ENCODE results near the gene IL1RL2.

The IL1RL2 gene

GRCh38 chr2:102197389-102198137 lies 10.7 kb downstream of the IL1RL2 start:
- no CpG with 5 or more reads among the region's 5 CpGs for WGBS (ENCODE audit: insufficient coverage, insufficient read length)
- no peak for DNase-seq (ENCODE audit: low read depth, low spot score)
- no peaks in the 10 kb centered on the region for H3K36me3 ChIP-seq (ENCODE audit: control insufficient read depth, insufficient read depth, low read length)
- H3K27me3 ChIP-seq (ENCODE audit: control insufficient read depth, insufficient read depth, low read length), result no peaks in the 10 kb centered on the region
- H3K9me3 ChIP-seq (ENCODE audit: control insufficient read depth, insufficient read depth, low read length), result no peaks in the 10 kb centered on the region
- no peak overlapping the region for H3K4me3 ChIP-seq (ENCODE audit: low read length)
- H3K27ac ChIP-seq (ENCODE audit: low read length), result no peak overlapping the region
- H3K4me1 ChIP-seq (ENCODE audit: control insufficient read depth, insufficient read depth, low read length), result no peaks in the 10 kb centered on the region

- WGBS (ENCODE audit: insufficient coverage, insufficient read length), result no CpG with 5 or more reads among the region's 1 CpG
- Histone ChIP-seq H3K36me3 (ENCODE audit: control insufficient read depth, insufficient read depth, low read length) (no peaks in the 10 kb centered on the region), H3K9me3 (ENCODE audit: control insufficient read depth, insufficient read depth, low read length) (no peaks in the 10 kb centered on the region), H3K4me1 (ENCODE audit: control insufficient read depth, insufficient read depth, low read length) (no peaks in the 10 kb centered on the region), H3K4me3 (ENCODE audit: low read length) (no peak overlapping the region), H3K27ac (ENCODE audit: low read length) (no peak overlapping the region), H3K27me3 (ENCODE audit: control insufficient read depth, insufficient read depth, low read length) (no peaks in the 10 kb centered on the region)
- no peak for DNase-seq (ENCODE audit: low read depth, low spot score)
These were observed 13.7 kb downstream of the IL1RL2 start for GRCh38 chr2:102200539-102200938.

DNA sequence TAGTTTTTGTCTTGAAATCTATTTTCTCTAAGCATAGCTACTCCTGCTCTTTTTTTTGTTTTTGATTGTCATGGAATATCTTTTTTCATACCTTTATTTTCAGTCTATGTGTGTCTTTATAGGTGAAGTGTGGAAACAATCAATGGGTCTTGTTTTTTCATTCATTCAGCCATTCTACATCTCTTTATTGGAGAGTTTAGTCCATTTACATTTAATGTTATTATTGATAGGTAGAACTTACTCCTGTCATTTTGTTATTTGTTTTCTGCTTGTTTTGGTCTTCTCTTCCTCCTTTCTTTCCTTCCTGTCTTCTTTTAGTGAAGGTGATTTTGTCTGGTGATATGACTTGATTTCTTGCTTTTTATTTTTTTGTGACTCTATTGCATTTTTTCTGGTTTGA lies 17.8 kb downstream of the IL1RL2 start:
- Histone ChIP-seq H3K27ac (ENCODE audit: low read length) (no peak overlapping the region), H3K27me3 (ENCODE audit: control insufficient read depth, insufficient read depth, low read length) (no peaks in the 10 kb centered on the region), H3K9me3 (ENCODE audit: control insufficient read depth, insufficient read depth, low read length) (no peaks in the 10 kb centered on the region), H3K4me1 (ENCODE audit: control insufficient read depth, insufficient read depth, low read length) (no peaks in the 10 kb centered on the region), H3K36me3 (ENCODE audit: control insufficient read depth, insufficient read depth, low read length) (no peaks in the 10 kb centered on the region), H3K4me3 (ENCODE audit: low read length) (no peak overlapping the region)
- no peak for DNase-seq (ENCODE audit: low read depth, low spot score)

DNA sequence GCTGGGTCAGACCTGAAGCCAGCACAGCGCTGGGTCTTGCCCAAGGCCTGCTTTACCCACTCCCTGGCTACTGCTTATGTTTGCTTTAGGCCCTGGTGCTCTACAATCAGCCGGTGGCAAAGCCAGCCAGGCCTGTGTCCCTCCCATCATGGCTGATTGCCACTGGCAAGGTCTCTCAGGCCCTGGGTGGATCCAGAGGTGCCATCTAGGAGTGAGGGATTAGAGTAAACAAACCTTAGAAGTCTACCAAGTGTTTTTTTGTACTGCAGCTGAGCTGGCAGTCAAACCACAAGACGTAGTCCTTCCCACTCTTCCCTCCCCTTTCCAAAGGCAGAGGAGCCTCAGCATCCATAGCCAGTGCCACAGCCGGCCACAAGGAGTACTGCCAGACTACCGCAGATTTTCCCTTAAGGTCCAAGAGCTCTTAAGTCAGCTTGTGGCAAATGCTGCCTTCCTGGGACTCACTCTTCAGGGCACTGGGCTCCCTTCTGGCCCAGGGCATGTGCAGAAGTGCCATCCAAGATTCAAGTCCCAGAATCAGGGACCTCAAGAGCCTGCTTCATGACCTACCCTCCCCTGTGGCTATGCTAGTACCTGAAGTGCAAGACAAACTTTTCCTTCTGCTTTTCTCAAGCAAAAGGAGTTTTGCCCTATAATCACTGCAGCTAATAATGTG lies 20.0 kb downstream of the IL1RL2 start:
- H3K27me3 ChIP-seq (ENCODE audit: control insufficient read depth, insufficient read depth, low read length), result no peaks in the 10 kb centered on the region
- H3K4me3 ChIP-seq (ENCODE audit: low read length), result no peak overlapping the region
- no peak for DNase-seq (ENCODE audit: low read depth, low spot score)
- no peaks in the 10 kb centered on the region for H3K36me3 ChIP-seq (ENCODE audit: control insufficient read depth, insufficient read depth, low read length)
- H3K27ac ChIP-seq (ENCODE audit: low read length), result no peak overlapping the region
- no peaks in the 10 kb centered on the region for H3K9me3 ChIP-seq (ENCODE audit: control insufficient read depth, insufficient read depth, low read length)
- WGBS (ENCODE audit: insufficient coverage, insufficient read length), result no CpG with 5 or more reads among the region's 5 CpGs
- no peaks in the 10 kb centered on the region for H3K4me1 ChIP-seq (ENCODE audit: control insufficient read depth, insufficient read depth, low read length)

DNA sequence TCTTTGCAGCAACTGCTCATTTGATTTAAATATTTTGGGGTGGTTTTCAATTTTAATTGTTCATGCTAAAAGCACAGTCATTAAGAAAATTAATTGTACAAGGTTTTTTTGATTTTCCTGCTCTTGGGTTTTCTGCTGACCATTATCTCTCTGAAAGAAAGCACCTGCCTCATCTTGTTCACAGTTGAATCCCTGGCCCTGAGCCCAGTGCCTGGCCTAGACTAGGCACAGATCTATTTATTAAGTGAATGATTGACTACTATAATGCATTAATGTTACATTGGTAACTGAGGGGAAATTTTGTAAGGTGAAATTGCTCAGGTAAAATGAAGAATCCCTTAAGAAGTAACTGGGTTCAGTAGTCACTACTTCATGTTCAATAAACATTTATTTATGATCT lies 22.0 kb downstream of the IL1RL2 start:
- Histone ChIP-seq H3K36me3 (ENCODE audit: control insufficient read depth, insufficient read depth, low read length) (no peaks in the 10 kb centered on the region), H3K9me3 (ENCODE audit: control insufficient read depth, insufficient read depth, low read length) (no peaks in the 10 kb centered on the region), H3K27ac (ENCODE audit: low read length) (no peak overlapping the region), H3K27me3 (ENCODE audit: control insufficient read depth, insufficient read depth, low read length) (no peaks in the 10 kb centered on the region), H3K4me3 (ENCODE audit: low read length) (no peak overlapping the region), H3K4me1 (ENCODE audit: control insufficient read depth, insufficient read depth, low read length) (no peaks in the 10 kb centered on the region)
- DNase-seq (ENCODE audit: low read depth, low spot score), result no peak

GRCh38 chr2:102209474-102209873 lies 22.7 kb downstream of the IL1RL2 start:
- no peak overlapping the region for H3K4me3 ChIP-seq (ENCODE audit: low read length)
- no peaks in the 10 kb centered on the region for H3K4me1 ChIP-seq (ENCODE audit: control insufficient read depth, insufficient read depth, low read length)
- WGBS (ENCODE audit: insufficient coverage, insufficient read length), result no CpG with 5 or more reads among the region's 1 CpG
- DNase-seq (ENCODE audit: low read depth, low spot score), result no peak
- H3K27ac ChIP-seq (ENCODE audit: low read length), result no peak overlapping the region
- no peaks in the 10 kb centered on the region for H3K27me3 ChIP-seq (ENCODE audit: control insufficient read depth, insufficient read depth, low read length)
- no peaks in the 10 kb centered on the region for H3K9me3 ChIP-seq (ENCODE audit: control insufficient read depth, insufficient read depth, low read length)
- H3K36me3 ChIP-seq (ENCODE audit: control insufficient read depth, insufficient read depth, low read length), result no peaks in the 10 kb centered on the region

DNA sequence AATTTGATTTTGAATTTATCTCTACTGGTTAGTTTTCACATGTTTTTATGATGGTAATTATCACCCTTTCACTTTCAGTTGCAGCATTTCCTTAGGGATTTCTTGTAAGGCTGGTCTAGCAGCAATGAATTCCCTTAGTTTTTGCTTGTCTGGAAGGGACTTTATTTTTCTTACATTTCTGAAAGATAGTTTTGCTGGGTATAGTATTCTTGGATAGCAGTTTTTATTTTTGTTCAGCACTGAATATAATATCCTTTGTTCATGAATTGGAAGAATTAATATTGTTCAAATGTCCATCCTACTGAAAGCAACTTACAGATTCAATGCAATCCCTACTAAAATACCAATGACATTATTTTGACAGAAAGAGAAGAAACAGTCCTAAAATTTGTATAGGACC lies 30.2 kb downstream of the IL1RL2 start:
- Histone ChIP-seq H3K9me3 (ENCODE audit: control insufficient read depth, insufficient read depth, low read length) (no peaks in the 10 kb centered on the region), H3K27me3 (ENCODE audit: control insufficient read depth, insufficient read depth, low read length) (no peaks in the 10 kb centered on the region), H3K4me3 (ENCODE audit: low read length) (no peak overlapping the region), H3K4me1 (ENCODE audit: control insufficient read depth, insufficient read depth, low read length) (no peaks in the 10 kb centered on the region), H3K27ac (ENCODE audit: low read length) (no peak overlapping the region), H3K36me3 (ENCODE audit: control insufficient read depth, insufficient read depth, low read length) (no peaks in the 10 kb centered on the region)
- no peak for DNase-seq (ENCODE audit: low read depth, low spot score)

- H3K9me3 ChIP-seq (ENCODE audit: control insufficient read depth, insufficient read depth, low read length), result no peaks in the 10 kb centered on the region
- H3K36me3 ChIP-seq (ENCODE audit: control insufficient read depth, insufficient read depth, low read length), result no peaks in the 10 kb centered on the region
- WGBS (ENCODE audit: insufficient coverage, insufficient read length), result no CpG with 5 or more reads among the region's 8 CpGs
- H3K4me3 ChIP-seq (ENCODE audit: low read length), result no peak overlapping the region
- DNase-seq (ENCODE audit: low read depth, low spot score), result no peak
- H3K27me3 ChIP-seq (ENCODE audit: control insufficient read depth, insufficient read depth, low read length), result no peaks in the 10 kb centered on the region
- no peak overlapping the region for H3K27ac ChIP-seq (ENCODE audit: low read length)
- no peaks in the 10 kb centered on the region for H3K4me1 ChIP-seq (ENCODE audit: control insufficient read depth, insufficient read depth, low read length)
These were observed 38.3 kb downstream of the IL1RL2 start for GRCh38 chr2:102224824-102225739.

GRCh38 chr2:102226171-102226570 lies 39.3 kb downstream of the IL1RL2 start:
- no peaks in the 10 kb centered on the region for H3K27me3 ChIP-seq (ENCODE audit: control insufficient read depth, insufficient read depth, low read length)
- DNase-seq (ENCODE audit: low read depth, low spot score), result no peak

GRCh38 chr2:102226612-102227391 lies 40.0 kb downstream of the IL1RL2 start:
- H3K9me3 ChIP-seq (ENCODE audit: control insufficient read depth, insufficient read depth, low read length), result no peaks in the 10 kb centered on the region
- H3K4me1 ChIP-seq (ENCODE audit: control insufficient read depth, insufficient read depth, low read length), result no peaks in the 10 kb centered on the region
- WGBS (ENCODE audit: insufficient coverage, insufficient read length), result 100% methylated on average over 2 of the region's 7 CpGs
- no peak for DNase-seq (ENCODE audit: low read depth, low spot score)
- H3K4me3 ChIP-seq (ENCODE audit: low read length), result no peak overlapping the region
- no peaks in the 10 kb centered on the region for H3K36me3 ChIP-seq (ENCODE audit: control insufficient read depth, insufficient read depth, low read length)
- no peaks in the 10 kb centered on the region for H3K27me3 ChIP-seq (ENCODE audit: control insufficient read depth, insufficient read depth, low read length)
- no peak overlapping the region for H3K27ac ChIP-seq (ENCODE audit: low read length)

More at GRCh38 chr2:102226171-102226570, 39.3 kb downstream of the IL1RL2 start:
- no peak overlapping the region for H3K4me3 ChIP-seq (ENCODE audit: low read length)
- no peaks in the 10 kb centered on the region for H3K9me3 ChIP-seq (ENCODE audit: control insufficient read depth, insufficient read depth, low read length)
- H3K27ac ChIP-seq (ENCODE audit: low read length), result no peak overlapping the region
- WGBS (ENCODE audit: insufficient coverage, insufficient read length), result no CpG with 5 or more reads among the region's 6 CpGs
- H3K36me3 ChIP-seq (ENCODE audit: control insufficient read depth, insufficient read depth, low read length), result no peaks in the 10 kb centered on the region
- no peaks in the 10 kb centered on the region for H3K4me1 ChIP-seq (ENCODE audit: control insufficient read depth, insufficient read depth, low read length)

Data from iPS DF 6.9 (cell line).